ENCODE results near the gene AMZ1. TPM values are rescaled to one million over a fixed set of nuclear protein-coding genes. Genes with fewer than 3 reads are reported as not detected.

Gene AMZ1
- polyA plus RNA-seq, 3 donors from 2014 or later: 0.11 TPM; not detected in 2

- H3K27me3 Mint-ChIP-seq (ENCODE audit: low read depth in 3 of 3): peaks cover 13 to 17% (median 14%) of the 10 kb centered on the region in 3 donors
- H3K9me3 Mint-ChIP-seq: no peaks in the 10 kb centered on the region
- H3K36me3 Mint-ChIP-seq: no peaks in the 10 kb centered on the region
- H3K4me3 Mint-ChIP-seq: peak overlapping the region; percentile 19 to 80 (median 68)
- peak overlapping the region; percentile 56 to 90 (median 86) for H3K27ac Mint-ChIP-seq
- DNase-seq: peak; percentile 89 to 91 (median 90)
- peaks cover 30 to 35% of the 10 kb centered on the region in 2 donors for H3K4me1 Mint-ChIP-seq
These were observed 10.7 kb downstream of the AMZ1 start for GRCh38 chr7:2698581-2699288.

- Mint-ChIP-seq H3K27me3 (ENCODE audit: low read depth in 3 of 3) (peaks cover 14 to 17% (median 15%) of the 10 kb centered on the region in 3 donors), H3K36me3 (no peaks in the 10 kb centered on the region), H3K4me1 (peaks cover 30 to 35% of the 10 kb centered on the region in 2 donors), H3K27ac (peak overlapping the region; percentile 56 to 90 (median 86)), H3K4me3 (peak overlapping the region; percentile 19 to 80 (median 68)), H3K9me3 (no peaks in the 10 kb centered on the region)
- DNase-seq: no peak
These were observed 11.3 kb downstream of the AMZ1 start for GRCh38 chr7:2699289-2699620.

GRCh38 chr7:2700141-2700850, 12.3 kb downstream of the AMZ1 start:
- Mint-ChIP-seq H3K27me3 (ENCODE audit: low read depth in 3 of 3) (peaks cover 18 to 21% (median 21%) of the 10 kb centered on the region in 3 donors), H3K4me1 (peaks cover 30 to 35% of the 10 kb centered on the region in 2 donors), H3K4me3 (peak overlapping the region in 4 of 5 donors; percentile 21 to 70 (median 57)), H3K27ac (peak overlapping the region in 3 of 6 donors; percentile 7 to 55 (median 53)), H3K36me3 (peaks cover 0 to 5% (median 0%) of the 10 kb centered on the region in 3 donors), H3K9me3 (no peaks in the 10 kb centered on the region)
- DNase-seq: no peak

- DNase-seq: no peak
- H3K27me3 Mint-ChIP-seq (ENCODE audit: low read depth in 3 of 3): peaks cover 19 to 24% (median 21%) of the 10 kb centered on the region in 3 donors
- H3K4me3 Mint-ChIP-seq: no peak overlapping the region
- H3K27ac Mint-ChIP-seq: no peak overlapping the region
- peaks cover 30 to 35% of the 10 kb centered on the region in 2 donors for H3K4me1 Mint-ChIP-seq
- H3K36me3 Mint-ChIP-seq: peaks cover 0 to 6% (median 0%) of the 10 kb centered on the region in 3 donors
- no peaks in the 10 kb centered on the region for H3K9me3 Mint-ChIP-seq
These were observed 13.4 kb downstream of the AMZ1 start for GRCh38 chr7:2701424-2701823.

GRCh38 chr7:2701832-2702593, 14.0 kb downstream of the AMZ1 start:
- peak overlapping the region in 4 of 5 donors; percentile 4 to 53 (median 24) for H3K4me3 Mint-ChIP-seq
- no peaks in the 10 kb centered on the region for H3K9me3 Mint-ChIP-seq
- H3K27me3 Mint-ChIP-seq (ENCODE audit: low read depth in 3 of 3): peaks cover 19 to 26% (median 22%) of the 10 kb centered on the region in 3 donors
- H3K27ac Mint-ChIP-seq: peak overlapping the region in 3 of 6 donors; percentile 40 to 43 (median 40)
- peaks cover 30 to 35% of the 10 kb centered on the region in 2 donors for H3K4me1 Mint-ChIP-seq
- DNase-seq: no peak
- peaks cover 0 to 6% (median 0%) of the 10 kb centered on the region in 3 donors for H3K36me3 Mint-ChIP-seq

- DNase-seq: no peak
- no peaks in the 10 kb centered on the region for H3K9me3 Mint-ChIP-seq
- peaks cover 0 to 6% (median 0%) of the 10 kb centered on the region in 3 donors for H3K36me3 Mint-ChIP-seq
- H3K27ac Mint-ChIP-seq: peak overlapping the region in 1 of 6 donors; percentile 43
- peaks cover 30 to 35% of the 10 kb centered on the region in 2 donors for H3K4me1 Mint-ChIP-seq
- peaks cover 22 to 26% (median 26%) of the 10 kb centered on the region in 3 donors for H3K27me3 Mint-ChIP-seq (ENCODE audit: low read depth in 3 of 3)
- peak overlapping the region in 2 of 5 donors; percentile 7 to 53 for H3K4me3 Mint-ChIP-seq
These were observed 14.6 kb downstream of the AMZ1 start for GRCh38 chr7:2702594-2702957.

GRCh38 chr7:2705371-2706096, 17.5 kb downstream of the AMZ1 start:
- peaks cover 17 to 23% of the 10 kb centered on the region in 2 donors for H3K4me1 Mint-ChIP-seq
- no peaks in the 10 kb centered on the region for H3K9me3 Mint-ChIP-seq
- peaks cover 19 to 25% (median 19%) of the 10 kb centered on the region in 3 donors for H3K27me3 Mint-ChIP-seq (ENCODE audit: low read depth in 3 of 3)
- H3K36me3 Mint-ChIP-seq: peaks cover 0 to 6% (median 0%) of the 10 kb centered on the region in 3 donors
- no peak overlapping the region for H3K4me3 Mint-ChIP-seq
- no peak for DNase-seq
- no peak overlapping the region for H3K27ac Mint-ChIP-seq

- Mint-ChIP-seq H3K27ac (no peak overlapping the region), H3K9me3 (no peaks in the 10 kb centered on the region), H3K4me1 (peaks cover 22 to 26% of the 10 kb centered on the region in 2 donors), H3K4me3 (no peak overlapping the region), H3K27me3 (ENCODE audit: low read depth in 3 of 3) (peaks cover 23 to 29% (median 25%) of the 10 kb centered on the region in 3 donors), H3K36me3 (peaks cover 0 to 6% (median 3%) of the 10 kb centered on the region in 3 donors)
- DNase-seq: no peak
These were observed 18.7 kb downstream of the AMZ1 start for GRCh38 chr7:2706685-2707126.

- no peaks in the 10 kb centered on the region for H3K9me3 Mint-ChIP-seq
- DNase-seq: no peak
- peaks cover 18 to 21% of the 10 kb centered on the region in 2 donors for H3K4me1 Mint-ChIP-seq
- H3K36me3 Mint-ChIP-seq: peaks cover 0 to 6% (median 3%) of the 10 kb centered on the region in 3 donors
- H3K27me3 Mint-ChIP-seq (ENCODE audit: low read depth in 3 of 3): peaks cover 23 to 27% (median 26%) of the 10 kb centered on the region in 3 donors
- H3K4me3 Mint-ChIP-seq: no peak overlapping the region
- H3K27ac Mint-ChIP-seq: no peak overlapping the region
These were observed 19.5 kb downstream of the AMZ1 start for GRCh38 chr7:2707481-2707880.

GRCh38 chr7:2708041-2708440, 20.0 kb downstream of the AMZ1 start:
- H3K27ac Mint-ChIP-seq: no peak overlapping the region
- H3K27me3 Mint-ChIP-seq (ENCODE audit: low read depth in 3 of 3): peaks cover 23 to 27% (median 25%) of the 10 kb centered on the region in 3 donors
- H3K9me3 Mint-ChIP-seq: peaks cover 0 to 2% (median 0%) of the 10 kb centered on the region in 6 donors
- no peak for DNase-seq
- H3K4me1 Mint-ChIP-seq: peaks cover 18 to 21% of the 10 kb centered on the region in 2 donors
- peaks cover 0 to 6% (median 3%) of the 10 kb centered on the region in 3 donors for H3K36me3 Mint-ChIP-seq
- no peak overlapping the region for H3K4me3 Mint-ChIP-seq

- peaks cover 18 to 26% of the 10 kb centered on the region in 2 donors for H3K4me1 Mint-ChIP-seq
- H3K27ac Mint-ChIP-seq: no peak overlapping the region
- peaks cover 0 to 2% (median 0%) of the 10 kb centered on the region in 6 donors for H3K9me3 Mint-ChIP-seq
- no peak for DNase-seq
- peaks cover 0 to 6% (median 6%) of the 10 kb centered on the region in 3 donors for H3K36me3 Mint-ChIP-seq
- no peak overlapping the region for H3K4me3 Mint-ChIP-seq
- peaks cover 18 to 32% (median 23%) of the 10 kb centered on the region in 3 donors for H3K27me3 Mint-ChIP-seq (ENCODE audit: low read depth in 3 of 3)
These were observed 20.7 kb downstream of the AMZ1 start for GRCh38 chr7:2708547-2709310.

GRCh38 chr7:2709553-2710285, 21.7 kb downstream of the AMZ1 start:
- Mint-ChIP-seq H3K4me1 (peaks cover 18 to 35% of the 10 kb centered on the region in 2 donors), H3K27ac (no peak overlapping the region), H3K27me3 (ENCODE audit: low read depth in 3 of 3) (peaks cover 16 to 35% (median 27%) of the 10 kb centered on the region in 3 donors), H3K9me3 (peaks cover 0 to 2% (median 0%) of the 10 kb centered on the region in 6 donors), H3K36me3 (peaks cover 0 to 9% (median 6%) of the 10 kb centered on the region in 3 donors), H3K4me3 (peak overlapping the region in 3 of 5 donors; percentile 24 to 57 (median 54))
- peak; percentile 70 to 76 (median 73) for DNase-seq

All from immature natural killer cell (primary cell).